Thoracic aorta (tissue), 2 donors: Measurements from ENCODE around the gene COL8A1. TPM values are rescaled to one million over a fixed set of nuclear protein-coding genes. Genes with fewer than 3 reads are reported as not detected.
"Not testable (repeated sequence)": the region's sequence is repeated elsewhere in the genome, so short reads cannot be mapped to it uniquely, and the experiment has no call there.

Experiments used
- ATAC-seq: fragments of 150-250 bp; one replicate; pipeline ENCODE4 v1.8.0; 2017; ENCODE audit warnings: low read depth; ENCODE audit not compliant: insufficient number of reproducible peaks, low FRiP score
- DNase-seq: peaks from one replicate; pipeline ENCODE4 v3.0.0-alpha.2; 2020; ENCODE audit warnings: low spot score
- H3K27ac ChIP-seq, 2 donors: fragments of 200-600 bp; sonication (generic); 1 replicate in 1 of 2; 2 replicates in 1 of 2; pipeline ENCODE4 v1.5.1; 2016; ENCODE audit warnings: mild to moderate bottlenecking in 2 of 2, moderate library complexity in 2 of 2
- H3K27me3 ChIP-seq: fragments of 200-600 bp; sonication (generic); replicated peaks from 2 replicates; pipeline ENCODE4 v1.6.0; 2016; ENCODE audit warnings: mild to moderate bottlenecking; ENCODE audit not compliant: insufficient read depth
- H3K36me3 ChIP-seq: fragments of 200-600 bp; sonication (generic); one replicate; pipeline ENCODE4 v1.5.1; 2016
- H3K4me1 ChIP-seq, 2 donors: fragments of 200-600 bp; sonication (generic); 1 replicate in 1 of 2; 2 replicates in 1 of 2; pipeline versions ENCODE4 v1.5.1 to v1.6.0; 2016; ENCODE audit warnings: low read depth in 2 of 2, mild to moderate bottlenecking in 1 of 2; ENCODE audit not compliant: control insufficient read depth in 1 of 2
- H3K4me3 ChIP-seq: fragments of 200-600 bp; sonication (generic); 2 replicates; pipeline ENCODE4 v1.5.1; 2016; ENCODE audit warnings: mild to moderate bottlenecking
- H3K9me3 ChIP-seq: fragments of 200-600 bp; sonication (generic); 2 replicates; pipeline ENCODE4 v1.5.1; 2016
- CTCF ChIP-seq: fragments of 200-600 bp; sonication (generic); IDR thresholded peaks from one replicate; pipeline ENCODE4 v1.5.1; 2019; ENCODE audit warnings: antibody characterized with exemption
- total RNA-seq, 2 donors: library from RNA; depleted of rRNA; stranded (reverse); fragments of >200 nt; gene quantifications; one replicate each; pipeline versions ENCODE4 v1.1.0 to v1.2.3, GENCODE V29; 2016

COL8A1 gene
- total RNA-seq, result 100 to 1,000 TPM; 253 to 916 TPM

GRCh38 chr3:99638167-99638948 is at the start of gene COL8A1:
COL8A1 (plus strand) TSS chr3:99638594; CDS start chr3:99790683, 152,089 bp downstream.
- peak; percentile 57 for DNase-seq
- peak within 1 kb of the TSS; percentile 92 to 97 for H3K27ac ChIP-seq
- H3K27me3 ChIP-seq, result no peaks in the 10 kb centered on the region
- no peak for TF ChIP-seq CTCF
- no peaks in the 10 kb centered on the region for H3K9me3 ChIP-seq
- peaks cover 8 to 30% of the 10 kb centered on the region in 2 donors for H3K4me1 ChIP-seq
- no peaks in the 10 kb centered on the region for H3K36me3 ChIP-seq
- peak; percentile 37 for ATAC-seq
- peak within 1 kb of the TSS; percentile 74 for H3K4me3 ChIP-seq

GRCh38 chr3:99589168-99589567 is 49.2 kb upstream of the COL8A1 start:
- H3K27me3 ChIP-seq, H3K27ac ChIP-seq, H3K4me3 ChIP-seq, H3K36me3 ChIP-seq, DNase-seq, ATAC-seq, H3K9me3 ChIP-seq: not testable (repeated sequence)
- H3K4me1 ChIP-seq, result peaks cover 0 to 10% of the 10 kb centered on the region in 2 donors

DNA sequence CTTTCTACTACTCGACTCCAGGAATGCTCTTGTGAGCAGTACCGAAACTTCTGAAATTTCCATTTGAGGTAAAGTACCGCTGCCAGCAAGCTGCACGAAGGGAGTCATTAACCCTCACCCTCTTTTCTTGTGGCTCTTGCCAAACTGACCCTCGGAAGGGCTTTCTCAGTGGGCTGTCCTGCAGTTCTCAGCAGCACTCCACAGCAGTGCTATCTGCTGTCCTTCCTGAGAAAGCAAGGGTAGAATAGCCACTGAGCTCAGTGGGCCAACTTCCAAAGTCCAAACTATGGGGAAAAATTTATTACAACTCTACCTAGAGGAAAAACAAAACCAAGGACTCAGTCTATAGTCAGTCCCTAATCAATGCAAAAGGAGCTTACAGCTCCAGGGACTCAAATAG is 38.5 kb upstream of the COL8A1 start:
- no peak for TF ChIP-seq CTCF
- Histone ChIP-seq H3K4me3 (peak overlapping the region; percentile 8), H3K27me3 (no peaks in the 10 kb centered on the region), H3K4me1 (no peaks in the 10 kb centered on the region), H3K27ac (no peak overlapping the region), H3K9me3 (no peaks in the 10 kb centered on the region), H3K36me3 (no peaks in the 10 kb centered on the region)
- ATAC-seq (no peak), DNase-seq (no peak)

DNA sequence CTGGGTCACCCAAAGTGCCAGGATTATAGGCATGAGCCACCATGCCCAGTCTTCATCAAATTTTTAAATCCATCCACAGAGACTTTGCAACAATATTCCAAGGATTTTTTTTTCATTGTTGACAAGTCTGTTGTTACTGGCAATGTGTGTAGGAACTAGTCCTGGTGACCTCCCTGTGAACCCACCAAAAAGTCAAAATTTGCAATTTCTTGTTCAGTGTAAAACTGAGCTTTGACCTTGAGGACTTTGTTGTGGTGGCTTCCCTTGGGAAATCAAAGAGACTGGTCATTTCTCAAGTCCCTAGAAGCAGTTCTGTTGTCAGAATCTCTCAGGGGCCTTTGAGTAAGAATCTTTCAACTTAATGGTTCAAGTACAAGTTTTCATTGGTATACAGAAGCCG is 36.9 kb upstream of the COL8A1 start:
- no peak for DNase-seq
- Histone ChIP-seq H3K9me3 (no peaks in the 10 kb centered on the region), H3K4me3 (no peak overlapping the region), H3K36me3 (no peaks in the 10 kb centered on the region), H3K27me3 (no peaks in the 10 kb centered on the region), H3K27ac (no peak overlapping the region), H3K4me1 (no peaks in the 10 kb centered on the region)
- no peak for TF ChIP-seq CTCF
- no peak for ATAC-seq

GRCh38 chr3:99602183-99602582 is 36.2 kb upstream of the COL8A1 start:
- no peaks in the 10 kb centered on the region for H3K4me1 ChIP-seq
- no peaks in the 10 kb centered on the region for H3K27me3 ChIP-seq
- ATAC-seq (no peak), DNase-seq (no peak)
- H3K9me3 ChIP-seq, result no peaks in the 10 kb centered on the region
- no peak overlapping the region for H3K27ac ChIP-seq
- H3K4me3 ChIP-seq, result no peak overlapping the region
- H3K36me3 ChIP-seq, result no peaks in the 10 kb centered on the region
- TF ChIP-seq CTCF, result no peak

- Histone ChIP-seq H3K4me3 (no peak overlapping the region), H3K9me3 (no peaks in the 10 kb centered on the region), H3K27me3 (no peaks in the 10 kb centered on the region), H3K4me1 (no peaks in the 10 kb centered on the region), H3K27ac (no peak overlapping the region), H3K36me3 (no peaks in the 10 kb centered on the region)
- ATAC-seq, result no peak
- TF ChIP-seq CTCF, result no peak
- no peak for DNase-seq
Observed at GRCh38 chr3:99607151-99607550, 31.2 kb upstream of the COL8A1 start.
